Measurements from ENCODE around the gene TYW1B.
"Not testable (repeated sequence)": the region's sequence is repeated elsewhere in the genome, so short reads cannot be mapped to it uniquely, and the experiment has no call there.

DNA sequence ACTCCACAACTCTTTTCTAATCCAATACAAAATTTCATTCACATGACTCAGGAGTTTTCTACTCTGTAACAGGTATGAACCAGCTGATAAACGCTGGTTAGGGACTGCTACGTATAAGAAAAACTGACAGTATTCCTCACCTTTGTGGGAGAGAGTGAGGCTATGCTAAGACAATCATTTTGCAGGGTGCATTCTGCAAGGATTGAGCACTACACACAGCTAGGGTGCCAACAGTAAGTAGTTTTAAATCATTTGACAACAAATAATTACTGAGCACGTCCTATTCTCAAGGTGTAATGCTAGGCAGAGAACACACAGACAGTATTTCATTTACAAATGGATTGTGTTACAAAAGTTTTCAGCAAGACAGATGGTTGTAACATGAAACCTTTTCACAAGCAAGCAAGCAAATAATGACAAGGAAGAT lies 206.2 kb downstream of the TYW1B start:
- TF ChIP-seq, protein P1, sequence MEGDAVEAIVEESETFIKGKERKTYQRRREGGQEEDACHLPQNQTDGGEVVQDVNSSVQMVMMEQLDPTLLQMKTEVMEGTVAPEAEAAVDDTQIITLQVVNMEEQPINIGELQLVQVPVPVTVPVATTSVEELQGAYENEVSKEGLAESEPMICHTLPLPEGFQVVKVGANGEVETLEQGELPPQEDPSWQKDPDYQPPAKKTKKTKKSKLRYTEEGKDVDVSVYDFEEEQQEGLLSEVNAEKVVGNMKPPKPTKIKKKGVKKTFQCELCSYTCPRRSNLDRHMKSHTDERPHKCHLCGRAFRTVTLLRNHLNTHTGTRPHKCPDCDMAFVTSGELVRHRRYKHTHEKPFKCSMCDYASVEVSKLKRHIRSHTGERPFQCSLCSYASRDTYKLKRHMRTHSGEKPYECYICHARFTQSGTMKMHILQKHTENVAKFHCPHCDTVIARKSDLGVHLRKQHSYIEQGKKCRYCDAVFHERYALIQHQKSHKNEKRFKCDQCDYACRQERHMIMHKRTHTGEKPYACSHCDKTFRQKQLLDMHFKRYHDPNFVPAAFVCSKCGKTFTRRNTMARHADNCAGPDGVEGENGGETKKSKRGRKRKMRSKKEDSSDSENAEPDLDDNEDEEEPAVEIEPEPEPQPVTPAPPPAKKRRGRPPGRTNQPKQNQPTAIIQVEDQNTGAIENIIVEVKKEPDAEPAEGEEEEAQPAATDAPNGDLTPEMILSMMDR (conservative IDR thresholded peaks at IDR 0.05; ENCODE audit: low read depth, low read length): not testable (repeated sequence)
- not testable (repeated sequence) for TF ChIP-seq EZH2 (IDR thresholded peaks at IDR 0.05; ENCODE audit: low read length, unreplicated experiment)

Data from PC-3 (cell line).